GM21367 (cell line): ENCODE data around the gene TMEM184A.
"Not testable (repeated sequence)": the region's sequence is repeated elsewhere in the genome, so short reads cannot be mapped to it uniquely, and the experiment has no call there.

Experiments used
- ATAC-seq: cut with Tn5 transposase; IDR thresholded peaks from one replicate; pipeline ENCODE4 v1.9.1; 2021; ENCODE audit not compliant: unreplicated experiment

TMEM184A gene

DNA sequence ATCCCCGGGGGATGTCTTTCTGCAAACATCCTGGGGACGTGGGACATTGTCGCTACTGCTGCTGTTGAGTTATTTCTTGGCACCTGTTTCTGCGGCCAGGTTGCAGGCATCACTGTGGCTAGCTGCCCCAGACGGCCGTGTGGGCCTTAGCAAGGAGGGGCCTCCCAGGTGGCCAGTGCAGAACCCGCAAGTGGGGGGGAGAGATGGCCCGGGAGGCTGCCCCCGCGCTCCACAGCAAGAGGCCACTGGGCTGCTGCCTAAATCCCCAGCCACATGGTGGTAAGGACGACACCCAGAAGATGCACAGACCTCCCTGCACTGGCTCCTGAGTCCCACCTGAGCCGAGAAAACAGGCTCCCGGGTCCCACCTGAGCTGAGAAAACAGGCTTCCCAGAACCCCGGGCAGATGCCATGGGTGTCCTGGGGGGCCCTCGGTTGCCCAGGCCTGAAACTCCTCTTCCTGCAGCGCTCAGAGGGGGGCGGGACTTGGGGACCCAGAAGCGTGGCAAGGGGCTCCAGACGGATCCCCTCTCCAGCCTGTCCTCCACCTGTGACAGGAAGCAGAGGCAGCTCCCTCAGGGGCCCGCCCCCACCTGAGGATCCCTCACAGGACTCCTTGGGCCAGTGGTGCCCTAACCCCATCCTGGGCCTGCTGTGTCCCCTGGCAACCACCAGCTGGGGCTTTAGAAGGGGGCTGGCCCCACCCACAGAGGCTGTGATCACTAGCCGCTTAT lies 26.5 kb downstream of the TMEM184A start:
- ATAC-seq = no peak

DNA sequence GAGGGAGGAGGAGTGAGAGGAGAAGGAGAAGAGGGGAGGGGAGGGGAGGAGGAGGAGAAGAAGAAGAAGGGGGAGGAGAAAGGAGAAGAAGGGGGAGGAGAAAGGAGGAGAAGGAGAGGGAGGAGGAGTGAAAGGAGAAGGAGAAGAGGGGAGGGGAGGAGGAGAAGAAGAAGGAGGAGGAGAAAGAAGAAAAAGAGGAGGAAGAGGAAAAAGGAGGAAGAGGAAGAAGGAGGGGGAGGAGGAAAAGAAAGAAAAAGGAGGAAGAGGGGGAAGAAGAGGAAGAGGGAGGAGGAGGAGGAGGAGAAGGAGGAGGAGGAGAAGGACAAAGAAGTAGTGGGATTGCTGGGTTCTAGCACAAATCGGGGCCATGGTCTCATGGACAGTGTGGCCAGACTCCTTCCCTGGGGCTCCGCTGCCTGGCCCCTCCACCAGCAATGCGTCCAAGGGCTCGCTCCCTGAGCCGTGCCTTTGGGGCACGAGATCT lies 29.7 kb downstream of the TMEM184A start:
- ATAC-seq = no peak

DNA sequence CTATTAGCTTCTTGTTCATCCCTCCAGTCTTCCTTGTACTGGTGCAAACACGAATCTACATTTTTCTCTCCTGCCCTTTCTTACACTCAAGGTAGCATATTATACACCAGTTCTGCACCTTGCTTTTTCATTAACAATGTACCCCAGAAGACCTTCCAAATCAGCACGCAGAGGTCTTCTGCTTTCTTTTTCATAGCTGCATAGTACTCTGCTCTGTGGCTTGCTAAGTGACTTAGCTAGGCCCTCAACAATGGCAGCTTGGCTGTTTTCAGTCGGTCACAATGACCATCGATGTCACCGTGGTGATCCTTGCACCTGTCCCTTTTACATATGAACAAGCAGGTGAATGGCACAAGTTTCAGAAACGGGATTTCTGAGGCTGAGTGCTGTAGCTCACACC lies 30.6 kb downstream of the TMEM184A start:
- no peak for ATAC-seq

DNA sequence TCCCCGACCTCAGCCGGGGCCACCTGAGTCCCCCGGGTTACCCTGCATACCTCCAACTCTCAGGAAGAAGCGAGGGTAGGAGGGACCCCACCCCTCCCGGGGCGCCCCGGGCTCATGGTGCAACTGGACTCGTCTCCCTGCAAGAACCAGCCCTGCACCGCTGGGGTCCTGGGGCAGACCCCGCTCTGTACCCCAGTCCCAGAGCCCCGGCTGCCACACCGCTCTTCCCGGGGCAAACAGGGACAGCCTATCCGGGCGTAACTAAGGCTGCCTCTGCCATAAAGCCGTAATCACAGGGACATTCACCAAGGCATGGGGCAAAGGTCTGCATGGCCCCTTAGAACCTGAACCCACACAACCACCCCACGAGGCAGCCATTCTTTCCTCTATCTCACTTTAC lies 32.2 kb downstream of the TMEM184A start:
- no peak for ATAC-seq

DNA sequence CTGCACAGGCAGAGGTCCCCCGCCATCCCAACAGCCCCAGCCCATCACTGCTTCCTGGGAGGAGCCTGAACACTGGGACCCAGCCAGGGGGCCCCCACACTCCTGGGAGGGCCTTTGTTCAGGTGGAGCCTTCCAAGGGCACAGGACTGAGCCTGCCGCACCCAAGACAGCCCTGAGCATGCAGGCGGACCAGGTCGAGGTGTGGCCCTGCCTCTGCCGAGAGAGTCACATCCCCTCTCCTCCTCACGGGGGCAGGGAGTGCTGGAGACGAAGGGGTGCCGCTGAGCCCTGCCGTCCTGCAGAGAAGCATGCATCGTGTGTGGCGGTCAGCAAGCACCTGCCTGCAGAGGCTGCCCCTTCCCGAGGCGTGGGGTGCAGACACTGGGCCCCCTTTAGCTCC lies 32.8 kb downstream of the TMEM184A start:
- ATAC-seq = no peak

DNA sequence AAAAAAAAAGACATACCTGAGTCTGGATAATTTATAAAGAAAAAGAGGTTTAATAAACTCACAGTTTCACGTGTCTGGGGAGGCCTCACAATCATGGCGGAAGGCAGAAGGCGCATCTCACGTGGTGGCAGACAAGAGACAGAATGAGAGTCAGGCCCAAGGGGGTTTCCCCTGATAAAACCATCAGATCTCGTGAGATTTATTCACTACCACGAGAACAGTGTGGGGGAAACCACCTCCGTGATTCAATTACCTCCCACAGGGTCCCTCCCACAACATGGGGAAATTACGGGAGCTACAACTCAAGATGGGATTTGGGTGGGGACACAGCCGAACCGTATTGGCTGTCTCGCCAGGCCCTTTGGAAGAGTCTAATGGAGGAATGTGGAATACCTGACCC lies 34.5 kb downstream of the TMEM184A start:
- ATAC-seq = no peak

DNA sequence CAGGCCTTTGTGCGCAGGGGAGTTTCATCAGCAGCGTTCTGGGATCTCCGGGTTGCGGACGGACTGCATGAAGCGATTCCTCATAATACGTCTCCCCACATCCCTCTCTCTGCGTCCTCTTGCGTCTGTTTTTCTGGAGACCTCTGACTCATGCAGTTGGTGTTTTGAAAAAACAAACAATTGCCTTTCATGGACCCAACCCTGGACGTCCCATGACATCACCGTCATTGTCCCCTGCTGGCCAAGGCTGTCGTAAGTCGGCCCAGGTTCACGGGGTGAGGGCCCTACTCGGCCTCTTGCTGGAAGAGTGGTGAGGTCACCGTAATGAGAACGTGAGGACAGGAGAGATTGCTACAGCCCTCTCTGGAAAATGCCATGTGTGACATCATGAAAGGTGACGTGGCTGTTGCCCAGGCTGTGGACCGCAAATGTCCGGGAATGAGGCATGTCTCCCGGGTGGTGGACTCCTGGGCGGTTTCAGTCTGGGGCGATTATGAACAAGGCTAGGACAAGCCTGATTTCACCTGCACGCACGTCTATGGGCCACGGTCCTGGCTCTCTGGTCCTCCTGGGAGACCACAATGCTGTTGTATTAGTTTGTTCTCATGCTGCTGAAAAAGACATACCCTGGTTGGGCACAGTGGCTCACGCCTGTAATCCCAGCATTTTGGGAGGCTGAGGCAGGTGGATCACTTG lies 35.3 kb downstream of the TMEM184A start:
- ATAC-seq = no peak

DNA sequence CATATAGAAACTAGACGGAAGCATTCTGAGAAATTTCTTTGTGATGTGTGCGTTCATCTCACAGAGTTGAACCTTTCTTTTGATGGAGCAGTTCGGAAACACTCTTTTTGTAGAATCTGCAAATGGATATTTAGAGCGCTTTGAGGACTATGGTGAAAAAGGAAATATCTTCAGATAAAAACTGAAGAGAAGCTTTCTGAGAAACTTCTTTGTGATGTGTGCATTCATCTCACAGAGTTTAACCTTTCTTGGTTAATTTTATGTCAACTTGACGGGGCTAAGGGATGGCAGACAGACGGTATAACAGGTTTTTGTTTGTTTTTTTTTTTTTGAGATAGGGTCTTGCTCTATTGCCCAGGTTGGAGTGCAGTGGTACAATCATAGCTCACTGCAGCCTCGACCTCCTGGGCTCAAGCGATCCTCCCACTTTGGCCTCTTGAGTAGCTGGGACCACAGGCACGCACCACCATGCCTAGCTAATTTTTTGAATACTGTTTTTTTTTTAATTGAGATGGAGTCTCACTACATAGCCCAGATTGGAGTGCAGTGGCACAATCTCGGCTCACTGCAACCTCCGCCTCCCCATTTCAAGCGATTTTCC lies 36.6 kb downstream of the TMEM184A start:
- not testable (repeated sequence) for ATAC-seq

DNA sequence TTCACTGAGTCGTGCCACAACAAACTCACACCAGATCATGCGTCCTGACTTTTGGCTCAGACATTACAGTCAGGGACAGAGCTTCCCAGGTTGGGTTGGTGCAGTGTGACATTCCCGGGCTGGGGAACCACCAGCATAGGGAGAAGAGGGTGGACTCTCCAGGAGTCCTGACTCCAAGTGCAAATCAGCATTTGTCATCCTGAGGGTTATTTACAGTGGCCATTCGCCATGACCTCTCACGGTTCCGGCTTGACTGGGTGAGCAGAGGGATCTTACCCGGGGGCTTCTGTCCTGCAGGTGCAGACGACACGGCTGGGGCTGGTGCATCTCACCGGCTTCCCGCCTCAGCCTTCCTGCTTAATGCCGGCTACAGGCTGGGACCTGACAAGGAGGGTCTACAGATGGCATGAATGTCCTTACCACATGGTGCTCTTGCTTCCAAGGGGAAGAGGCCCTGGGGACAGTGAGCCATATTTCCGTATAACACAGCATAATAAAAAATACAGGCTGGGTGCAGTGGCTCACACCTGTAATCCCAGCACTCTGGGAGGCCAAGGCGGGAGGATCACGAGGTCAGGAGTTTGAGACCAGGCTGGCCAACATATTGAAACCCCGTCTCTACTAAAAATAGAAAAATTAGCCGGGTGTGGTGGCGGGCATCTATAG lies 39.3 kb downstream of the TMEM184A start:
- no peak for ATAC-seq

DNA sequence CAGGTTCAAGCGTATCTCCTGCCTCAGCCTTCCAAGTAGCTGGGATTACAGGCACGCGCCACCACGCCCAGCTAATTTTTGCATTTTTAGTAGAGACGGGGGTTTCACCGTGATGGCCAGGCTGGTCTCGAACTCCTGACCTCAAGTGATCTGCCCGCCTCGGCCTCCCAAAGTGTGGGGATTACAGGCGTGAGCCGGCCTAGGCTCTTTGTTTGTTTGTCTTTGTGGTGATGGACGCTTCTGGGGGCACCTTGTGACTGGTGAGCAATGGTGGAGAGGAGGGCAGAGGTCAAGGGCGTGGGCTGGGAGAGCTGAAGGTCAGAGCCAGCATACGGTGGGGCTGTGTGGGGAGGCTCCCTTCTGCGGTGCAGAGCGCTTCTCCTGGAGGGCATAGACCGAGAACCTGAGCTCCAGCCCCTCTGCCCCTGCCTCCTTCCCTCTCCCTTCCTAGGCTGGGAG lies 40.5 kb downstream of the TMEM184A start:
- not testable (repeated sequence) for ATAC-seq

DNA sequence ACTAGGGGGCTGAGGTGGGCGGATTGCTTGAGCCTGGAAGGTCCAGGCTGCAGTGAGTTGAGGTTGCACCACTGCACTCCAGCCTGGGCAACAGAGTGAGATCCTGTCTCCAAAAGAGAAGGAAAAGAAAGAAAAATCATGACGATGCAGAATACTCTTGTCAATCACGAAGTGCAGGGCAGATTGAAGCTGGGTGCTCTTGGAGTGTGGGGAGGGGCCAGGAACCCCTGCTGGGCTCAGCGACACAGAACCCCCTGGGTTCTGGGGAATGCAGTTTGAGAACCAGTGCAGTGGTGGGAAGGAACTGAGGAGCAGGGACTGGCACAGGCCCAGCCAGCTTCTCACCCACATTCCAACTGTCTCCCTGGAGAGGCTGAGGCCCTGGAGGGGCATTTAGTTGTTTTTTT lies 41.0 kb downstream of the TMEM184A start:
- ATAC-seq = no peak

DNA sequence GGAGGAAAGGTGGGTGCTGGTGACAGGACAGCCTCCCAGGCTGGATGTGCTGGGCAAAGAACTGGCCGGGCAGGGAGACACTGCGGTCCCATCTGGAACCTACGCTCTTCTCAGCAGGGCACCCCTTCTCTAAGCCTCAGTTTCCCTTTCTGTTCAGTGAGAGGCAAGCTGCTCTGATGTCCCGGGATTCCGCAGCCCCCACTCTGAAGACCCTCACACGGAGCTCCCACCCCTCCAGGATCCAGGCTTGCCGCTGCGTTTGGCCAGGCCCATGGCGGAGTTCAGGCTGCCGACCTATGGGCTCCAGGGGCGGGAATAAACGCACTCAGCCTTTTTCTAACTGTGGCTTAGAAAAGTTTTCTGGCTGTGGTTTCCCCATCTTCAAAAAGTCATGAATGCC lies 41.6 kb downstream of the TMEM184A start:
- no peak for ATAC-seq

DNA sequence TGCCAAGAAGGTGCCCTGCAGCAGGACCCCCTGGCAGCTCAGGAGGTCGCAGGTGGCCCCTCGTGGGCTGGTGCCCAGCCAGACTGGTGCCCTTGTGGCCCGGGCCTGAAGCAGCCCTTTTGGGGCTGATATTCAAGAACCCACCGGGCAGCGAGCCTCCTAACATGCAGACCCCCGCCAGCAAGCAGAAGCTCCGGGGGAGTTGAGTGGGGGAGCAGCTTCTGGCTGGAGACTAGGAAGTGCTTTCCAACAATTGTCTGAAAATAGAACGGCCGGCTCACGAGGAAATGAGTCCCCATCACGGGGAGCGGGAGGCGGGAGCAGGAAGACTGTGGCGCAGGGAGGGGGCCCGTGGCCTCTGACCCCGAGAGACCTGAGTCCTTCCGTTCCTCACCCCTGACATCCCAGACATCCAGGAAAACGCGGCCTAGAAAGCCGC lies 42.3 kb downstream of the TMEM184A start:
- no peak for ATAC-seq

DNA sequence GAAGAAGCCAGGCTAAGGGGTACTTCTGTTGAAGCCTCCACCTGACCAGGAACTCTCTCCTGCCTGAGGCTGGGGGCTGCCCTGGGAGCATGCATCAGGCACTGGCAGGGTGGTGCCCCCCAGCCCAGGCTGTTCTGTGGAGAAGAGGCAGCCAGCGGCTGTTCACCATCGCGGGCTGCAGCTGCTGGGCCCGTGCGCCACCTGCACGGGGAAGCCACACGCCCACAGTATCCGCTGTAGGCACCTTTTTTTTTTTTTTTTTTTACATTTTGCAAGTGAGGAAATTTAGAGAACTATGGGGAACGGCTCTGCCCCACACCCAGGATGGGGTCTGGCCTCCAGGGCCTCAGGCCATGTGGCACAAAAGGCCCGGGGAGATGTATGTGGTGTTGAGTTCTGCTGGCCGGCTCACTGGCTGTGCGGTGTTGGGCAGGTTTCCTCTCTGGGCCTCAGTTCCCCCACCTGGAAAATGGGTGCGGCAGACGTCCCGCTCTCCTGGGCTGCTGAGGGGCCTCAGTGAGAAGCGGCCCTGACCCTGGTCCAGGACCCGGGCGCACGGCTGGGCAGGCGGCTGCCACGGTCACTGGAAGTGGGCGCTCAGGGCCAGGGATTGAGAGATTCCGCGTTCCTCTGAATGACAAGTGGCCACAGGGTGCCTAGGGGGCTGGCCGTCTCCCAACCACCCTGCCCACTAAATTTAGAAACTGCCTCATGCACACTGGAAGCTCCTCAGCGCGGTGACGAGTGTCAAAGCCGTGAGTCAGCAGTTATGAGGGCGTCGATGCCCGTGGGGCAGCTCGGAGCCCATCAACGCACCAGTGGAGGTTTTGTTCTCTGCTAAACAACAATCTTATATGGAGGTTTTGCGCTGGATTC lies 43.0 kb downstream of the TMEM184A start:
- ATAC-seq = no peak

DNA sequence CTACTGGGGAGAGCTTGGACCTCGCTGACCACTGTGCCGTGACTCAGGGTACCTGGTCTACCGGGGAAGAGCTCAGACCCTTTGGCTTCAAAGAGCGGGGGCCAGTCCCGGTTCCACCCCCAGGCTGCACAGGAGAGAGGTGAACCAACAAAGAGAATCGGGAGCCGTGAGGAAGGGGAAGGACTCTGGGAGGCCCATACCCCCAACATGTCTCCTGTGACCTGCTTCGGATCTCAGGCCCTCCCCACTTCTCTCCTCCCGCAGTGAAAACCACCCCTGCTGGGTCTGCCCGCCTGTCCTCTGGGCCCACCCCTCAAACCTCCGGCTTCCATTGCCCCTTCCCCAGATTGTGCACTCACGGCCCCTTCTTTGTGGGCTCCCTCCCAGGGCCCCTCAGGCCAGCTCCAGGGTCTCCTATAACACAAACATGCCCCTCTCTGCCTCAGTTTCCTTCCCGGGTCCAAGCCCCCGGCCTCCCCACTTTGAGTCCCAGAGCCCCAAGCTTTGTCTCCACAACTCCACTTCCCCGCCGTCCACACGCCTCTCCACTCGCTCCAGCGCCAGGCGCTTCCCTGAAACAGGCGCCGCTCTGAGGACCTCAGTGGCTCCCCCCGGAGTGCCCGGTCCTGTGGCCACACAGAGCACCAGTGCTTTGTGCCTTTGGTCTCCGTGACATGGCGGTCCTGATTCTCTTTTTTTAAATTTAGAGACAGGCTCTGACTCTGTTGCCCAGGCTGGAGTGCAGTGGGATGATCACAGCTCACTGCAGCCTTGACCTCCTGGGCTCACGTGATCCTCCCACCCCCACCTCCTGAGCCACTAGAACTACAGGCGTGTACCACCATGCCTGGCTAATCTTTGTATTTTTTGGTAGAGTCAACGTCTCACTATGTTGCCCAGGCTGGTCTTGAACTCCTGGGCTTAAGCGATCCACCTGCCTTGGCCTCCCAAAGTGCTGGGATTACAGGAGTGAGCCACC lies 44.3 kb downstream of the TMEM184A start:
- ATAC-seq = no peak

DNA sequence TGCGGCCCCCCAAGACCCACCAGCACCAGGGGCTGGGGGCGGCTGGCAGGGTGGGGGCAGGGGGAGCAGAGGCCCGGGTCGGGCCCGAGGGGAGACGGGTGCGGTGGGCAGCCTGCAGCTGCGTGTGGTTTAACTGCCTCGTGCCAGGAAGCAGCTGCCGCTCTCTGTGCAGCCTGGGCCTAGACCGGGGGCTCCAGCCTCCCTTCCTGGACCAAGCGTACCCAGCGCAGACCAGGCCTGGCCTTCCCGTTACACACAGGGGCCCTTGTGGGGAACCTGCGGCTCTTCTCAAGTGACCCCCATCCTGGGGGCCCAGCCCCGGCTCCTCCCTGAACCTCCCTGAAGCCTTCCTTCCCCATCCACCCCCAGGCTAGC lies 45.2 kb downstream of the TMEM184A start:
- ATAC-seq = no peak

DNA sequence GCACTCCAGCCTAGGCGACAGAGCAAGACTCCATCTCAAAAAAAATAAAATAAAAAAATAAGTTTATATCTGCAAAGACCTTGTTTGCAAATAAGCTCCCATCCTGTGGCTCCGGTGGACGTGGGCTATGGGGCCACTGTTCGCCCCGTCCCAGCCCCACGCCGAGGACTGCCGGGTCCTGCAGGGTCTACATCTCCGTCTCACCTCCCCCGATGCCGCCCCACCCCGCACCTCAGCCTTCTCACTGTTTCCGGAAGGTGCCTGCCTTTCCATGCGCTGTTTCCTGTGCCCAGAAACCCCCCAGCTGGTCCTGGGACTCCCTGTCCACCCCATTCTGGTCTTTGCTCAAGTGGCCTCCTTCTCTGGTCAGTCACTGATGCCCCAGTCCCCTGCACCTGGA lies 46.8 kb downstream of the TMEM184A start:
- no peak for ATAC-seq

DNA sequence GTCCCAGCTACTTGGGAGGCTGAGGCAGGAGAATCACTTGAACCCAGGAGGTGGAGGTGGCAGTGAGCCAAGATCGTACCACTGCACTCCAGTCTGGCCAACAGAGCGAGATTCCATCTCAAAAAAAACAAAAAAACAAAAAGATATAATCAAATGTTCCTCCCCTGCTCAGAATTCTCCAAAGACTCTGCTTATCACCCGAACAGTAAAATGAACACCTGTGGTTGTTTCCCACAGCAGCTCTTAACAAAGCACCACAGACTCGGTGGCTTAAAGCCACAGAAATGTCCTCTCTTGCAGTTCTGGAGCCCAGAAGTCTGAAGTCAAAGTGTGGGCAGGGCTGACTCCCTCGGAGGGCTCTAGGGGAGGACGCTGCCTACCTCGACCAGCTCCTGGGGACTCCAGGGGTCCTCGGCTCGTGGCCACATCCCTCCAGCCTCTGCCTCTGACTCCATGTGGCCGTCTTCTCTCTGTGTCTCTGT lies 47.7 kb downstream of the TMEM184A start:
- no peak for ATAC-seq
